NT2/D1 (cell line): ENCODE results near the gene TBC1D22B.

Source experiments
- YY1 ChIP-seq: IDR thresholded peaks from 2 replicates; pipeline ENCODE4 v1.6.1; 2011; ENCODE audit not compliant: insufficient read length, insufficient read depth
- ZNF274 ChIP-seq: IDR thresholded peaks from 2 replicates; pipeline ENCODE4 v1.6.1; 2011; ENCODE audit warnings: mild to moderate bottlenecking, low read depth, low read length

DNA sequence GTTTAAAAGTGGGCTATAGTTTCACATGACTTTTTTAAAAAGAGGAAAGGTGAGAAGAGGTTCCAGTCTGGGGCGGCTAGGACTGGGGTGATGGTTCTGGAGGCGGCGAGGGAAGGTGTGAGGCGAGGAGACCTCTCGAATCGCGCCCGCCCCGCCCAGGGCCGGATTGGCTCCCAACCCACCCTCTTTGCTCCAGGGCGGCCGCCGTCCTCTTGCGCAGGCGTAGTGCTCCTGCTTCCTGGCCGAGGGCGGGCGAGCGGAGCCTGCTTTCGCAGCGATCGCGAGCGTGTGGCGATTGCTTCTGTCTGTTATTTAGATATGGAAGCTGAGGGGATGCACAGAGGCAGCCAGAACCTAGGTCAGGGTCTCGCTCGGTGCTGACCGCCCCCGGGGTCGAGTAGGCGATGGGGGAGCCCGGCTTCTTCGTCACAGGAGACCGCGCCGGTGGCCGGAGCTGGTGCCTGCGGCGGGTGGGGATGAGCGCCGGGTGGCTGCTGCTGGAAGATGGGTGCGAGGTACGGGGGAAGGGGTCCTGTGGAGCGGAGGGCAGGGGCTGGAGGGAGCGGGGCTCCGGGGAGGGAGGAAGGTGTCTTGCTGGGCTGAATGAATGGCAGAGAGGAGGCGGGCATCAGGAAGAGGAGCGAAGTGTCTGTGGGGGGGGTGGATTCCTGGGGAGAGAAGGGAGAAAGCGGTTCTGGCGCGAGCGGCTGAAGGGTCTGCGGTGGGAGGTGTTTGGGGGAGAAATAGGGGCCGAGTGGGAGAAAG lies 96.4 kb downstream of the TBC1D22B start, which contains the start of gene RNF8:
- TF ChIP-seq YY1, result no peak
- TF ChIP-seq ZNF274, result no peak
